Mucosa of descending colon (tissue), 3 donors: ENCODE measurements around the gene GTF3C2. TPM values are rescaled to one million over a fixed set of nuclear protein-coding genes. Genes with fewer than 3 reads are reported as not detected.
"Not testable (repeated sequence)": the region's sequence is repeated elsewhere in the genome, so short reads cannot be mapped to it uniquely, and the experiment has no call there.

Experiments used
- ATAC-seq: fragments of 200-7000 bp; cut with Tn5 transposase; one replicate; pipeline ENCODE4 v1.9.1; 2020; ENCODE audit warnings: mild to moderate bottlenecking, moderate library complexity
- DNase-seq, 3 donors: peaks; one replicate each; pipeline ENCODE4 v3.0.0-alpha.2; 2020
- H3K36me3 ChIP-seq: fragments of 200-600 bp; one replicate; pipeline ENCODE4 v1.8.0; 2021; ENCODE audit warnings: low read depth, mild to moderate bottlenecking
- H3K4me1 ChIP-seq: fragments of 200-600 bp; one replicate; pipeline ENCODE4 v1.8.0; 2021; ENCODE audit warnings: low read depth, mild to moderate bottlenecking
- H3K4me3 ChIP-seq: fragments of 200-600 bp; one replicate; pipeline ENCODE4 v1.8.0; 2021; ENCODE audit warnings: mild to moderate bottlenecking
- H3K9me3 ChIP-seq: fragments of 200-600 bp; one replicate; pipeline ENCODE4 v1.8.0; 2021; ENCODE audit warnings: mild to moderate bottlenecking
- intact Hi-C, 2 donors: fragments of 100-400 bp; cut with DNase I in 1 of 2; cut with micrococcal nuclease in 1 of 2; formaldehyde crosslinking; loops; one replicate each; pipeline versions ENCODE4 v1.11.0 to v1.11.1; 2022; cut with DNase I, micrococcal nuclease
- total RNA-seq, 3 donors: library from RNA; stranded (reverse); fragmentation: NEBNext Ultra II Directional in 2 of 3; extraction: Animal tissue kit (Norgen Biotek cat#: 25700) in 2 of 3; gene quantifications; one replicate each; pipeline versions ENCODE4 v1.2.1 to v1.2.4, GENCODE V29; 2021 to 2023
- TF ChIP-seq, protein P1 (sequence below): fragments of 200-600 bp; IDR thresholded peaks from one replicate; pipeline ENCODE4 v1.8.0; 2022; ENCODE audit warnings: antibody characterized with exemption, mild to moderate bottlenecking
- donor health status: DM: no; HTN: no; CAD: no; lungs with moderate emphysema.
- donor health status: DM: no; HTN: no; CAD: no.
- donor health status: DM: no; HTN: yes; CAD: no.

The GTF3C2 gene
- total RNA-seq, 3 donors from 2014 or later = 53.7 to 83.5 (median 56.9) TPM

DNA sequence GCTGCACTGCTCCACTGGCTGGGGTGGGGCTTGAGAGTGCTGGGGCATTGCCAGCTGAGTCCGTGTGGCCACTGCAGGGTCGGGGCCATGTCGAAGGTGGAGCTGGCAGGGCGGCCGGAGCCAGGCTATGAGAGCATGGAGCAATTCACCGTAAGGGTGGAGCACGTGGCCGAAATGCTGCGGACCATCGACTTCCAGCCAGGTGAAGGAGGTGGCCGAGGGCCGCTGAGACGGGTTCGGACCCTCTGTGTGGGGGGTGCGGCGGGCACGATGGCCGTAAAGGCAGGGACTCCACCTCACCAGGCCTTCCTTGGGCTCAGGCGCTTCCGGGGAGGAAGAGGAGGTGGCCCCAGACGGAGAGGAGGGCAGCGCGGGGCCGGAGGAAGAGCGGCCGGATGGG lies 50.4 kb downstream of the GTF3C2 start:
- Histone ChIP-seq H3K9me3 (no peaks in the 10 kb centered on the region), H3K36me3 (no peaks in the 10 kb centered on the region), H3K4me1 (peaks cover 13% of the 10 kb centered on the region), H3K4me3 (no peak overlapping the region)
- intact Hi-C loops = no loop called here
- TF ChIP-seq, protein P1, sequence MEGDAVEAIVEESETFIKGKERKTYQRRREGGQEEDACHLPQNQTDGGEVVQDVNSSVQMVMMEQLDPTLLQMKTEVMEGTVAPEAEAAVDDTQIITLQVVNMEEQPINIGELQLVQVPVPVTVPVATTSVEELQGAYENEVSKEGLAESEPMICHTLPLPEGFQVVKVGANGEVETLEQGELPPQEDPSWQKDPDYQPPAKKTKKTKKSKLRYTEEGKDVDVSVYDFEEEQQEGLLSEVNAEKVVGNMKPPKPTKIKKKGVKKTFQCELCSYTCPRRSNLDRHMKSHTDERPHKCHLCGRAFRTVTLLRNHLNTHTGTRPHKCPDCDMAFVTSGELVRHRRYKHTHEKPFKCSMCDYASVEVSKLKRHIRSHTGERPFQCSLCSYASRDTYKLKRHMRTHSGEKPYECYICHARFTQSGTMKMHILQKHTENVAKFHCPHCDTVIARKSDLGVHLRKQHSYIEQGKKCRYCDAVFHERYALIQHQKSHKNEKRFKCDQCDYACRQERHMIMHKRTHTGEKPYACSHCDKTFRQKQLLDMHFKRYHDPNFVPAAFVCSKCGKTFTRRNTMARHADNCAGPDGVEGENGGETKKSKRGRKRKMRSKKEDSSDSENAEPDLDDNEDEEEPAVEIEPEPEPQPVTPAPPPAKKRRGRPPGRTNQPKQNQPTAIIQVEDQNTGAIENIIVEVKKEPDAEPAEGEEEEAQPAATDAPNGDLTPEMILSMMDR = no peak
- no peak for DNase-seq
- ATAC-seq = peak; percentile 36

DNA sequence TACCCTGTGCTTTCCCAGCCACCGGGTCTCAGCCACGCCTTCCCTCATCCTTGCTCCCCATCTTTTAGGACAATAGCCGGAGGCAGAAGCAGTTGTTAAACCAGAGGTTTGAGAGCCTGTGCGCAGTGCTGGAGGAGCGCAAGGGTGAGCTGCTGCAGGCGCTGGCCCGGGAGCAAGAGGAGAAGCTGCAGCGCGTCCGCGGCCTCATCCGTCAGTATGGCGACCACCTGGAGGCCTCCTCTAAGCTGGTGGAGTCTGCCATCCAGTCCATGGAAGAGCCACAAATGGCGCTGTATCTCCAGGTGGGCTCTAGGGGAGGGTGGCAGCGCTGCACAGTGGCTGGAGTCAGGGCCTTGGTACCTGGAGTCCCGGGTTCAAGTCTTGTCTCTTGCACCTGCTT lies 51.0 kb downstream of the GTF3C2 start:
- TF ChIP-seq, protein P1 = no peak
- H3K4me3 ChIP-seq = no peak overlapping the region
- DNase-seq (no peak), ATAC-seq (no peak)
- intact Hi-C loops = no loop called here
- no peaks in the 10 kb centered on the region for H3K36me3 ChIP-seq
- no peaks in the 10 kb centered on the region for H3K9me3 ChIP-seq
- peaks cover 13% of the 10 kb centered on the region for H3K4me1 ChIP-seq

DNA sequence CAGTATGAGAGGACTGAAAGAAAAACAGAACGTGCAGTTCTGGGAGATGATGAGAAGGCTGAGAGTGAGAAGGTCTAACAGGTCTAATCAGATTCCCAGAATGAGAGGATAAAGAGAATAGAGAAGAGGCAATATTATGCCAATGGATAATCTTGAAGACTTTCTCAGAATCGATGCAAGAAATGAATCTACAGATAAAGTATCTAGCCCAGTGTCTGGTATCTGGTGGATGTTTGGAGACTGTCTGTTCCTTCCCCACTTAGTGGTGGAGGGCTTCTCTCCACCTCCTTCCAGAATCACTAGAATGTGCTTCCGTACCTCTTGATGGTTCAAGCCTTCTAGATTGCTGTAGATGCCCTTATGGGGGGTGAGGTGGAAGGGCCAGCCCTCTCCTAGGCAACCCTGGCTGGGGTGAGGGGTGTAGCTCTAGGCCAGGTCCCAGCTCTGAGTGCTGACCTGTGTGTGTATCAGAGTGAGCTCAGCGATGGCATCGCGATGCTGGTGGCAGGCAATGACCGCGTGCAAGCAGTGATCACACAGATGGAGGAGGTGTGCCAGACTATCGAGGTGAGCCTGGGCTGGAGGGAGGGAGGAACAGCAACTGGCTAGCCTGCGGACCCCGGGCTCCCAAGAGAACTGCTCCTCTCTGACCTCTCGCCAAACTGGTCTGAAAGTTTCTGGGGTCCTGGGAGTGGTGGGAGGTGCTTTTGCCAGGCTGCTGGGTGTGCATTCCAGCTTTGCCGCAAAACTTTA lies 51.9 kb downstream of the GTF3C2 start:
- no peak for ATAC-seq
- no peak for DNase-seq
- Histone ChIP-seq H3K4me1 (peaks cover 13% of the 10 kb centered on the region), H3K4me3 (no peak overlapping the region), H3K9me3 (no peaks in the 10 kb centered on the region), H3K36me3 (no peaks in the 10 kb centered on the region)
- intact Hi-C loops = no loop called here
- TF ChIP-seq, protein P1 = no peak

DNA sequence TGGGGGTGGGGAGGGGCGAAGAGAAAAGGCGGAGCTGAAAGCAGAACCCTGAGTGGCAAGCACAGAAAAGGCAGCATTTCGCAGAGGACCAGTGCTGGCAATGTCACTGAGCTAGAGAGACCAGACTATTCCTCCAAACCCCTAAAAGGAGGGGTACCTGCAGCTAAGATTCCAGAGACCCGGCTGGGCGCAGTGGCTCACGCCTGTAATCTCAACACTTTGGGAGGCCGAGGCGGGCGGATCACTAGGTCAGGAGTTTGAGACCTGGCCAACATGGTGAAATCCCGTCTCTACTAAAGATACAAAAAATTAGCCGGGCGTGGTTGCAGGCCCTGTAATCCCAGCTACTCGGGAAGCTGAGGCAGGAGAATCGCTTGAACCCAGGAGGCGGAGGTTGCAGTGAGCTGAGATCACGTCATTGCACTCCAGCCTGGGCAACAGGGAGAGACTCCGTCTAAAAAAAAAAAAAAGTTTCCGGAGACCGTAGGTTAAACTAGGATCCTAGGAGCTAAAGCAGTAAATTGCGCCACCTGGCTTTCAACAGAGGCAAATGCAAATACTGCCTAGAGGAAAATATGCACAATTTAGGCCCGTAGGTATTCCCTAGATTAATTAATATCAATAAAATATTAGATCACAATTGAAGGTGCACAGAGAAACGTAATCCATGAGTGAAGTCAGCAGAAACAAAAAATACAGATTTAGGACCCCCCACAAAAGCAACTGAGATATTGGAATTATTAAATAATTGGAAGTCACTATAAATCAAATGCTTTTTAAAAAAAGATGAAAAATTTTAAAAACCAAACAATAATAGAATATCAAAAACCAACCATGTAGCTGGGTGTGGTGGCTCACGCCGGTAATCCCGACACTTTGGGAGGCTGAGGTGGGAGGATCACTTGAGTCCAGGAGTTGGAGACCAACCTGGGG lies 53.2 kb downstream of the GTF3C2 start:
- Histone ChIP-seq H3K9me3 (no peaks in the 10 kb centered on the region), H3K4me3 (no peak overlapping the region), H3K4me1 (peaks cover 11% of the 10 kb centered on the region), H3K36me3 (no peaks in the 10 kb centered on the region)
- TF ChIP-seq, protein P1 = peak; percentile 59
- intact Hi-C loops = no loop called here
- ATAC-seq (peak; percentile 88), DNase-seq (peak in 2 of 3 donors; percentile 48 to 54)

DNA sequence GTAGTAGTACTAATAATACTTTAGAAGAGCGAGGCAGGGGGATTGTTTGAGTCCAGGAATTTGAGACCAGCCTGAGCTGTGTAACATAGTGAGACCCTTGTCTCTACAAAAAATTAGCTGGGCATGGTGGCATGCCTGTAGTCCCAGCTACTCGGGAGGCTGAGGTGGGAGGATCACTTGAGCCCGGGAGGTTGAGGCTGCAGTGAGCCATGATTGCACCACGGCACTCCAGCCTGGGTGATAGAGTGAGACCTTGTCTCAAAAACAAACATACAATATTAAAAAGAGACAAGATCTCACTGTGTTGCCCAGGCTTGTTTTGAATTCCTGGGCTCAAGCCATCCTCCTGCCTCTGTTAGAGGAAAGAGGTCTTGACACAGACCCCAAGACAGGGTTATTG lies 56.0 kb downstream of the GTF3C2 start:
- ATAC-seq, H3K4me1 ChIP-seq, H3K36me3 ChIP-seq, DNase-seq, H3K9me3 ChIP-seq, intact Hi-C loops, H3K4me3 ChIP-seq: not testable (repeated sequence)
